DMS 273 (cell line): ENCODE data around the gene ZNF684.
A peak's percentile ranks its signal among the peaks of the same experiment; 100 is the strongest.
"Not testable (repeated sequence)": the region's sequence is repeated elsewhere in the genome, so short reads cannot be mapped to it uniquely, and the experiment has no call there.

Experiments
- DNase-seq: peaks from one replicate; lab custom pipeline; 2025; ENCODE audit not compliant: unreplicated experiment; lab: John Stamatoyannopoulos, UW

ZNF684 gene

DNA sequence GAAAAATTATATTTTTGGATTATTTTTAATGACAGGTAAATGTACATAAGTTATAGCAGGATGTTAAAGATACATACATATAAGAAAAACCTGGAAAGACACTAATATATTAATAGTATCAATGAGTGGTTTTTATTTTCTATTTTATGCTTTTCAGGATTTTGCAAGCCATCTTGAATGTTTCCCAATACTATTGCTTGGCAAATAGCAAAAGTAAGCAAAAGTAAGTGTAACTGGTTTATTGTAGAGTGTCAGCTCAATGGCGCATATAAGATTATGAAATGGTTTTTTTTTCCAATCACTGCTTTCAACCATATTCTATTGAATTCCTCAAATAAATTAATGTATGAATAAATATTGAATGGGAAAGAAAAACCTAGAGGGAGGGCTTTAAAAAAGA, 36.4 kb downstream of the ZNF684 start:
- DNase-seq: no peak

DNA sequence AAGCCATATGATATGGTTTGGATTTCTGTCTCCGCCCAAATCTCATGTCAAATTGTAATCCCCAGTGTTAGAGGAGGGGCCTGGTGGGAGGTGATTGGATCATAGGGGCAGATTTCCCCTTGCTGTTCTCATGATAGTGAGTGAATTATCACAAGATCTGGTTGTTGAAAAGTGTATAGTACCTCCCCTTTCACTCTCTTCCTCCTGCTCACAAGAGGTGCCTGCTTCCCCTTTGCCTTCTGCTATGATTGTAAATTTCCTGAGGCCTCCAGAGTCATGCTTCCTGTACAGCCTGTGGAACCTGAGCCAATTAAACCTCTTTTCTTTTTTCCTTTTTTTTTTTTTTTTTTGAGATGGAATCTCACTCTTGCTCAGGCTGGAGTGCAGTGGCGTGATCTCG, 43.4 kb downstream of the ZNF684 start:
- not testable (repeated sequence) for DNase-seq

DNA sequence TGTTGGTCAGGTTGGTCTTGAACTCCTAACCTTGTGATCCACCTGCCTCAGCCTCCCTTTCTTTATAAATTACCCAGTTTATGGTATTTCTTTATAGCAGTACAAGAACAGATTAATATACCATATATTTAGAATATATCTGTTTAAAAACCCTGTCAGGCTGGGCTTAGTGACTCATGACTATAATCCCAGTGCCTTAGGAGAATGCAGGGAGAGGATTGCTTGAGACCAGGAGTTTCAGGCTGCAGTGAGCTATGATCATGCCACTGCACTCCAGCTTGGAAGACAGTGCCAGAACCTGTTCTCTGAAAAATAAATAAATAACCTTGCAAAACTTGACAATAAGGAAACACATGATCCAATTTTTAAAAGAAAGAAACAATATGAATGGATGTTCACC, 43.9 kb downstream of the ZNF684 start:
- no peak for DNase-seq

DNA sequence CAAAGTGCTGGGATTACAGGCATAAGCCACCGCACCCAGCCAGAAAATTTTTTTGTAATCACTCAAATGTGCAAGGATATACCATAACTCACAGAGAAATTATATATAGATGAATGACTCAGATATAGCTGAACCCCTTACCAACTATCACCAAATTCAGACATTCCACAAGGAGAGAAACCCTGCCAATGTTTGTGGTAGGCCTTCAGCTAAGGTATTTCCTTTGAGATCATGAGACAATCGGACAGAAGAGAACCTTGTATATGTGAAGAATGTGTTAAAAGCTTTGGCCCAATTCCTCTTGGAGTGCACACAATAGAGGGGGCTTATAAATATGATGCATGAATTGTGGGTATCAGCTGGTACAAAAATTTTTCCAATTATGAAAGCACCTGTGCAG, 50.7 kb downstream of the ZNF684 start:
- DNase-seq: no peak

DNA sequence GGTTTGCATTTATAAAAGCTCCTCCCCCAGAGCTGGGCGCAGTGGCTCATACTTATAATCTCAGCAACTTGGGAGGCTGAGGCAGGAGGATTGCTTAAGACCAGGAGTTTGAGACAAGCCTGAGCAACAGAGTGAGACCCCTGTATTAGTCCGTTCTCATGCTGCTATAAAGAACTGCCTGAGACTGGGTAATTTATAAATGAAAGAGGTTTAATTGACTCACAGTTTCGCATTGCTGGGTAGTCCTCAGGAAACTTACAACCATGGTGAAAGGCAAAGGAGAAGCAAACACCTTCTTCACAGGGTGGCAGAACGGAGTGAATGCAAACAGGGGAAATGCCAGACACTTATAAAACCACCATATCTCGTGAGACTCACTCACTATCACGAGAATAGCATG, 52.5 kb downstream of the ZNF684 start:
- no peak for DNase-seq

DNA sequence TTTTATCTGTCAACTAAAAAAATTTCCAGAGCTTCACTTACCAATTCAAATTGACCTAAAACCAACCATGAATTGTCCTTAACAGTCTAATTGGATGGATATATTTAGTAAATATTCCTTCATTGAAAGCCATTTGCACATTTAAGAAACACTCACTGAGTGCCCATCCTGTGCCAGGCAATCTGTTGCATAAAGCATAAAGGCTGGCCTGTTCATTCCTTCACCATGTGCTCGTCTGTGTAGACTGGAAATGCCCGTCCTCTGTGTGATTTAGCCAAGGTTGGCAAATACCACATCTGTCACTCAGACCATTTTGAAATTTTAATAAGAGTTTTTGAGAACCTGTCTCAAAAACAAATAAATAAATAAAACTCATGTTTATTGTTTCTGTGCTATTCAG, 57.1 kb downstream of the ZNF684 start:
- peak; percentile 96 for DNase-seq

DNA sequence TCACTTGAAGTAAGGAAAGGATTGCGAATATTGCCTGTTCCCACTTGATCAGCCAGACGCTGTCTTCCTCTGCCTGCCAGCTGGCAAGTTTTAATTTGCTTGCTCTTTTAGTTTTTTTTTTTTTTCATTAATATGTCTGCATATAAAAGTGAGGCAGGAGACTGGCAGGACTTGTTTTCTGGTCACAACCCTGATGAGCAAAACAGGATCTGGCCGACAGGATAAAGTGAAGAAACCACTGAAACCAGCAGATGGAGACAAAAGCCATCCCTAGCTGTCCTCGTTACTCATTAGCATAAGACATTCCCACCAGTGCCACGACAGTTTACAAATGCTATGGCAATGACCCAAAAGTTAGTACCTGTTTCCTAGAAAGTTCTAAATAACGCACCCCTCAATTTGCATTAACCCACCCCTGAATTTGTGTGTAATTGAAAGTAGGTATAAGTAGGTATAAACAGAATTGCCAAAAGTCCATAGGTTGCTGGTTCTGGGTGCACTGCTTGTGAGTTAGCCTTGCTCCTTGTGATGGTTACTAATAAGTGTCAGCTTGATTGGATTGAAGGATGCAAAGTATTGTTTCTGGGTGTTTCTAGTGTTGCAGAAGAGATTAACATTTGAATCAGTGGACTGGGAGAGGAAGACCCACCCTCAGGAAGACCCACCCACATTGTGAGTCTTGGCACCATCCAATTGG, 60.8 kb downstream of the ZNF684 start:
- peak; percentile 99 for DNase-seq

DNA sequence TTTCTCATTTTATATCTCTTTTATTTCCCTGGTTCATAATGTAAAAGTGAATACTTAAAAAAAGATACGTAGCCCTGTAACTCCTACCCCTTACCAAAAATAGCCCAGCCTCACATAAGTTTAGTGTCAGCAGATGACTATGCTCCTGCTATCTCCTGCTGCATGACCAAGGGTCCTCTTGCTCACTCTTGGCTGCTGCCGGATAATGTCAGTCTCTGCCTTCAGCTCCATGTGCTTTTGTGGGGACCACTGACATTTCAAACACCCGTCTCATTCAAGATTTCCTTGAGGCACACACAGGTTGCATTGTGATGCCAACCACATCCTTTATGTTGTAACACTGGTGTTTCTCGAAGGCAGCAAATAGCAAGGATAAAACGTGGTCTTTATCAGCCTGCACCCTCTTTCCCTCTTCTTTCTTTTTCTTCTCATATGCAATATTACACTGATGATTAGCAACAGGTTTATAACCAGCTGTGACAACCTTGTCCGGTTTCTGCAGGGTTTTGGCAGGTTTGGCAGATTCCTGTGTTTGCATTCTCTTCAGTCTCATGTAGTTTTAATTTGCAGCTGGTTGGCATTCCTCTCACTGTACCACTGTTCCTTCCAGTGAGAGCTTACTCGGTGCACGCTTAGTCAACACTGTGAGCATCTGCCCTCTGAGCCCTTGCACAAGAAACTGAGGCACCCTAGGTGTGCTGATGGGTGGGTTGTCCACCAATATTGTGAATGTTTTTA, 62.2 kb downstream of the ZNF684 start:
- DNase-seq: no peak

DNA sequence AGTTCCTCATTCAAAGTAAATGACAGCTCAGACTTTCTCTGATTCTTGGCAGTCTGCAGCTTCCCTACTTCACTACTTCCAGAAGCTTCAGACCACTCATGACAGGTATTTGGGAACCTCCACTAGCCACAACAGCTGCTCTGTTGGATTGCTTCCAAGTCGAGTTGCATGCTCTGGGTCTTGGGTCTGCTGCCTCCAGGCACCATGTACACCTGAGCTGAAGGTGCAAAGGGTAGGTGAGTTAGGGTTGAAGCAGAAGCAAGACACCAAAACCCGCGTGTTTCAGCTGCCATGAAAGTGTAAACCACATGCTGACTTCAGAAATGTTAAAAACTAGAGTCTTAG, 62.7 kb downstream of the ZNF684 start:
- DNase-seq: peak; percentile 94

DNA sequence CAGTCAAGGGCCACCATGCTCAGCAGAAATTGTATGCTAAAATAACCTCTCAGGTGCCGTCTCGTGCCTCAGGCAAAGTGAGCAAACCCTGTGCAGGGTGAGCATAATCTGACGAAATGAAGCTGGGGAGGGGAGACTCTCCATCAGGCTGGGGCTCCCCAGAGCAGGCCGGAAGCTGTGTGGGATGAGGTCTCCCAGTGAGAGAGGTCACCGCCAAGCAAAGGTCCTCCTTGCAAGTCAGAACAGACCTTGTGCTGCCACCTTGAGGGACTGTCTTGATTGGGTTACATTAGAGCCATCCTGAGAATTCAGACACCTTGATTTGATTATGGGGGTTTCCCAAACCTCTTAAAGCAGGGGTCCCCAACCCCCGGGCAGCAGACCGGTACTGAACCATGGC, 64.2 kb downstream of the ZNF684 start:
- no peak for DNase-seq
